HCT116 (cell line): ENCODE results near the gene GIT2. TPM values are rescaled to one million over a fixed set of nuclear protein-coding genes. Genes with fewer than 3 reads are reported as not detected.

Source experiments
- ATAC-seq: fragments of 200-7000 bp; cut with Tn5 transposase; 2 replicates; pipeline ENCODE4 v1.9.1; 2020; ENCODE audit warnings: mild to moderate bottlenecking, moderate library complexity
- BruUV-seq: library from RNA; stranded (reverse); fragments of 400-500 nt; replicated peaks from 2 replicates; lab custom pipeline; 2021; lab: Mats Ljungman, UMichigan
- CTCF ChIA-PET: fragments of 300-600 bp; sonication (Branson Sonifier 250); formaldehyde crosslinking; loops from one replicate; lab custom pipeline; 2021; ENCODE audit warnings: antibody characterized with exemption; lab: Charles Lee
- POLR2A ChIA-PET: fragments of 300-600, 350-600 bp; sonication (Branson Sonifier 250); formaldehyde crosslinking; loops from one replicate; lab custom pipeline; 2021; ENCODE audit warnings: antibody characterized with exemption; lab: Charles Lee
- RAD21 ChIA-PET, 2 experiments: fragments of 300-600 bp; sonication (Branson Sonifier 250); formaldehyde crosslinking; loops; one replicate each; lab custom pipeline; 2023; ENCODE audit warnings: low total read pairs in 2 of 2; ENCODE audit not compliant: uncharacterized antibody in 2 of 2, unreplicated experiment in 2 of 2, low non-redundant PET in 1 of 2; lab: Charles Lee
- DNase-seq: peaks from one replicate; pipeline ENCODE4 v3.0.0-alpha.2; 2010; ENCODE audit warnings: low read depth, low spot score
- H2AFZ ChIP-seq: fragments of 200-600 bp; shearing (Covaris generic), sonication (generic); 2 replicates; pipeline ENCODE4 v1.6.1; 2017; ENCODE audit warnings: low read depth, mixed run types, mixed read lengths, antibody characterized with exemption, low read length; ENCODE audit not compliant: poor library complexity, severe bottlenecking
- H3K27ac ChIP-seq: 2 replicates; pipeline ENCODE4 v1.5.1; 2012; ENCODE audit warnings: low read depth, low read length
- H3K27me3 ChIP-seq: fragments of 200-600 bp; sonication (generic); 2 replicates; pipeline ENCODE4 v1.6.1; 2016; ENCODE audit warnings: mixed run types, low read length, mixed read lengths; ENCODE audit not compliant: insufficient read depth
- H3K36me3 ChIP-seq, 2 experiments: fragments of 200-500 bp in 1 of 2; fragments of 200-600 bp in 1 of 2; sonication (Bioruptor generic) in 1 of 2; sonication (generic) in 1 of 2; 2 replicates each; pipeline versions ENCODE4 v1.5.1 to v1.6.1; 2014 to 2016; ENCODE audit warnings: low read length in 2 of 2, inconsistent platforms in 1 of 2, mixed read lengths in 1 of 2, mixed run types in 1 of 2; ENCODE audit not compliant: insufficient read depth in 2 of 2, control insufficient read depth in 1 of 2
- H3K4me1 ChIP-seq, 2 experiments: fragments of 200-600 bp in 1 of 2; sonication (generic) in 1 of 2; 2 replicates each; pipeline versions ENCODE4 v1.5.1 to v1.6.1; 2012 to 2017; ENCODE audit warnings: low read length in 2 of 2, inconsistent platforms in 1 of 2, mild to moderate bottlenecking in 1 of 2, mixed read lengths in 1 of 2, mixed run types in 1 of 2, moderate library complexity in 1 of 2; ENCODE audit not compliant: insufficient read depth in 2 of 2, control insufficient read depth in 1 of 2
- H3K4me2 ChIP-seq: fragments of 200-600 bp; sonication (generic); 2 replicates; pipeline ENCODE4 v1.6.1; 2017; ENCODE audit warnings: mixed run types, low read length, mixed read lengths
- H3K4me3 ChIP-seq, 2 experiments: fragments of 200-600 bp in 1 of 2; sonication (generic) in 1 of 2; replicated peaks in 1 of 2; 2 replicates each; pipeline ENCODE4 v1.5.1; 2011 to 2016; ENCODE audit warnings: low read length in 2 of 2, control low read depth in 1 of 2, low read depth in 1 of 2, mild to moderate bottlenecking in 1 of 2, mixed read lengths in 1 of 2, mixed run types in 1 of 2
- H3K79me2 ChIP-seq: fragments of 200-600 bp; sonication (generic); 2 replicates; pipeline ENCODE4 v1.6.1; 2017; ENCODE audit warnings: mild to moderate bottlenecking, mixed run types, low read length, moderate library complexity, mixed read lengths; ENCODE audit not compliant: insufficient read depth
- H3K9ac ChIP-seq: fragments of 200-600 bp; sonication (generic); 2 replicates; pipeline ENCODE4 v1.6.1; 2016; ENCODE audit warnings: low read length, mixed read lengths
- H3K9me2 ChIP-seq: fragments of 200-600 bp; sonication (generic), shearing (Covaris generic); 2 replicates; pipeline ENCODE4 v1.6.1; 2017; ENCODE audit warnings: mixed run types, mild to moderate bottlenecking, moderate library complexity; ENCODE audit not compliant: insufficient read depth
- H3K9me3 ChIP-seq, 2 experiments: fragments of 200-500 bp in 1 of 2; fragments of 200-600 bp in 1 of 2; sonication (Bioruptor generic) in 1 of 2; sonication (generic) in 1 of 2; 2 replicates each; pipeline ENCODE4 v1.6.1; 2014 to 2017; ENCODE audit warnings: low read length in 2 of 2, mixed read lengths in 2 of 2, inconsistent platforms in 1 of 2, low read depth in 1 of 2, mild to moderate bottlenecking in 1 of 2, mixed run types in 1 of 2, moderate library complexity in 1 of 2; ENCODE audit not compliant: control insufficient read depth in 1 of 2, insufficient read depth in 1 of 2
- H4K20me1 ChIP-seq: fragments of 200-600 bp; sonication (generic), shearing (Covaris generic); 2 replicates; pipeline ENCODE4 v1.6.1; 2017; ENCODE audit warnings: mixed run types, mild to moderate bottlenecking, moderate library complexity; ENCODE audit not compliant: insufficient read depth
- ATF3 ChIP-seq: IDR thresholded peaks from 2 replicates; pipeline ENCODE4 v1.6.1; 2012
- CBX3 ChIP-seq: IDR thresholded peaks from 2 replicates; pipeline ENCODE4 v1.6.1; 2012; ENCODE audit warnings: low read depth
- CEBPB ChIP-seq: IDR thresholded peaks from 2 replicates; pipeline ENCODE4 v1.6.1; 2012; ENCODE audit warnings: low read depth
- CTCF ChIP-seq, 3 experiments: fragments of 200-600 bp in 1 of 3; sonication (generic) in 1 of 3; IDR thresholded peaks in 2 of 3; conservative IDR thresholded peaks in 1 of 3; 2 replicates each; pipeline ENCODE4 v1.5.1; 2012 to 2017; ENCODE audit warnings: low read depth in 2 of 3, low read length in 2 of 3, antibody characterized with exemption in 1 of 3, borderline replicate concordance in 1 of 3, control low read depth in 1 of 3, mild to moderate bottlenecking in 1 of 3, mixed read lengths in 1 of 3, mixed run types in 1 of 3, moderate library complexity in 1 of 3; ENCODE audit not compliant: insufficient read depth in 1 of 3
- EGR1 ChIP-seq: IDR thresholded peaks from 2 replicates; pipeline ENCODE4 v1.6.1; 2012; ENCODE audit warnings: low read depth
- ELF1 ChIP-seq: IDR thresholded peaks from 2 replicates; pipeline ENCODE4 v1.6.1; 2012; ENCODE audit warnings: low read depth, borderline replicate concordance
- EZH2 ChIP-seq: fragments of 200-600 bp; sonication (generic); IDR thresholded peaks from 2 replicates; pipeline ENCODE4 v1.6.1; 2017; ENCODE audit warnings: antibody characterized with exemption, mixed run types
- EZH2phosphoT487 ChIP-seq: fragments of 200-600 bp; IDR thresholded peaks from 2 replicates; pipeline ENCODE4 v1.6.1; 2018; ENCODE audit warnings: antibody characterized with exemption, borderline replicate concordance
- FOSL1 ChIP-seq: IDR thresholded peaks from 2 replicates; pipeline ENCODE4 v1.6.1; 2012; ENCODE audit warnings: low read depth
- JUND ChIP-seq: IDR thresholded peaks from 2 replicates; pipeline ENCODE4 v1.6.1; 2012
- MAX ChIP-seq: IDR thresholded peaks from 2 replicates; pipeline ENCODE4 v1.6.1; 2012
- POLR2A ChIP-seq: IDR thresholded peaks from 2 replicates; pipeline ENCODE4 v1.7.0; 2011; ENCODE audit warnings: borderline replicate concordance; ENCODE audit not compliant: insufficient read depth, insufficient read length; ENCODE audit errors: extremely low read depth
- POLR2AphosphoS5 ChIP-seq: IDR thresholded peaks from 2 replicates; pipeline ENCODE4 v1.6.1; 2011; ENCODE audit warnings: mild to moderate bottlenecking, low read depth, low read length, moderate library complexity
- RAD21 ChIP-seq: IDR thresholded peaks from 2 replicates; pipeline ENCODE4 v1.6.1; 2012; ENCODE audit warnings: low read depth, mild to moderate bottlenecking
- REST ChIP-seq: IDR thresholded peaks from 2 replicates; pipeline ENCODE4 v1.6.1; 2012; ENCODE audit warnings: low read depth
- SIN3A ChIP-seq: IDR thresholded peaks from 2 replicates; pipeline ENCODE4 v1.6.1; 2012; ENCODE audit warnings: low read depth
- SP1 ChIP-seq: IDR thresholded peaks from 2 replicates; pipeline ENCODE4 v1.6.1; 2012; ENCODE audit warnings: low read depth
- SRF ChIP-seq: IDR thresholded peaks from 2 replicates; pipeline ENCODE4 v1.6.1; 2012; ENCODE audit warnings: low read depth
- TCF7L2 ChIP-seq: IDR thresholded peaks from 2 replicates; pipeline ENCODE4 v1.7.0; 2011; ENCODE audit warnings: borderline replicate concordance, inconsistent platforms; ENCODE audit not compliant: insufficient read depth, insufficient read length; ENCODE audit errors: extremely low read depth
- YY1 ChIP-seq: IDR thresholded peaks from 2 replicates; pipeline ENCODE4 v1.6.1; 2011; ENCODE audit warnings: low read length, low read depth, moderate library complexity, mild to moderate bottlenecking; ENCODE audit not compliant: insufficient replicate concordance; ENCODE audit errors: extremely low read depth
- ZFX ChIP-seq: fragments of 450-650 bp; IDR thresholded peaks from 2 replicates; pipeline ENCODE4 v1.6.1; 2017
- ZNF274 ChIP-seq: fragments of 200-500 bp; sonication (Bioruptor generic); IDR thresholded peaks from 2 replicates; pipeline ENCODE4 v1.6.1; 2014; ENCODE audit warnings: mild to moderate bottlenecking, low read depth, low read length, inconsistent platforms
- intact Hi-C: fragments of 100-400 bp; cut with micrococcal nuclease; formaldehyde crosslinking; loops from 2 replicates; pipeline ENCODE4 v1.10.0; 2022
- total RNA-seq: library from RNA; stranded (reverse); gene quantifications from one replicate; pipeline ENCODE4 v1.2.1, GENCODE V29; 2021; ENCODE audit not compliant: unreplicated experiment

The GIT2 gene
- total RNA-seq, 1 experiment from 2014 or later, result 21.5 TPM

GRCh38 chr12:109951751-109952150 is 44.4 kb downstream of the GIT2 start:
- peak overlapping the region; percentile 92 for H3K27ac ChIP-seq
- peaks cover 31 to 37% of the 10 kb centered on the region in 2 experiments for H3K4me1 ChIP-seq
- no peaks in the 10 kb centered on the region for H3K27me3 ChIP-seq
- ATAC-seq (peak; percentile 91), DNase-seq (peak; percentile 69)
- H2AFZ ChIP-seq, result no peak overlapping the region
- H3K4me3 ChIP-seq, result peak overlapping the region in 1 of 2 experiments; percentile 29; a peak in 2 of 4 replicates
- ChIA-PET CTCF (no interaction called here), POLR2A (no interaction called here), RAD21 (interaction anchor here in 1 of 2 experiments (0.5 kb wide), 1 partner anchor 475 kb away, joined by 3 read pairs; the partner anchor contains the start of genes KCTD10 and UBE3B)
- H3K36me3 ChIP-seq, result 0 out of 4 replicates have a peak, but pooled peaks cover 3 to 14% of the 10 kb centered on the region in 2 experiments
- no TSS peak for BruUV-seq
- H3K4me2 ChIP-seq, result peak overlapping the region; percentile 76
- H3K9ac ChIP-seq, result peak overlapping the region; percentile 48
- intact Hi-C loops, result no loop called here
- H4K20me1 ChIP-seq, result no peaks in the 10 kb centered on the region
- no peaks in the 10 kb centered on the region for H3K9me2 ChIP-seq
- no peaks in the 10 kb centered on the region for H3K79me2 ChIP-seq
- no peaks in the 10 kb centered on the region for H3K9me3 ChIP-seq
- TF ChIP-seq REST, result no peak
- TF ChIP-seq CEBPB, result peak; percentile 36; the same call in 1 of the 2 replicates
- no peak for TF ChIP-seq EZH2phosphoT487
- TF ChIP-seq ZFX, result no peak
- 0 out of 2 replicates have a peak, but pooled peaks have one; percentile 12 for TF ChIP-seq RAD21
- peak; percentile 14 for TF ChIP-seq YY1
- peak; percentile 83 for TF ChIP-seq MAX
- peak; percentile 85 for TF ChIP-seq SP1
- TF ChIP-seq ELF1, result no peak
- TF ChIP-seq SRF, result peak; percentile 24; the same call in 1 of the 2 replicates
- TF ChIP-seq EZH2, result no peak
- no peak for TF ChIP-seq ZNF274
- no peak for TF ChIP-seq POLR2A
- peak; percentile 54; the same call in 1 of the 2 replicates for TF ChIP-seq POLR2AphosphoS5
- TF ChIP-seq SIN3A, result peak; percentile 61; the same call in 1 of the 2 replicates
- TF ChIP-seq JUND, result peak; percentile 92
- no peak for TF ChIP-seq TCF7L2
- peak; percentile 84 for TF ChIP-seq FOSL1
- peak; percentile 79 for TF ChIP-seq CBX3
- no peak; the same call in 1 of the 2 replicates for TF ChIP-seq ATF3
- 0 out of 6 replicates have a peak, but pooled peaks of 1 of the 3 experiments have one; percentile 9 for TF ChIP-seq CTCF (IDR thresholded peaks at IDR 0.05 in 2 of 3, conservative IDR thresholded peaks at IDR 0.05 in 1 of 3; ENCODE audit: borderline replicate concordance in 1 of 3, insufficient read depth in 1 of 3, low read depth in 2 of 3, low read length in 2 of 3)
- peak; percentile 87 for TF ChIP-seq EGR1
